Cardiac ventricle fibroblast (primary cell): Measurements from ENCODE around the gene TM7SF2. TPM values are rescaled to one million over a fixed set of nuclear protein-coding genes. Genes with fewer than 3 reads are reported as not detected.

Source experiments
- total RNA-seq: library from RNA; depleted of rRNA; stranded (reverse); fragments of >200 nt; gene quantifications from 2 replicates; pipeline ENCODE4 v1.2.3, GENCODE V29; 2015

The TM7SF2 gene
- 1.2 and 4.9 TPM in 2 replicates for total RNA-seq

DNA sequence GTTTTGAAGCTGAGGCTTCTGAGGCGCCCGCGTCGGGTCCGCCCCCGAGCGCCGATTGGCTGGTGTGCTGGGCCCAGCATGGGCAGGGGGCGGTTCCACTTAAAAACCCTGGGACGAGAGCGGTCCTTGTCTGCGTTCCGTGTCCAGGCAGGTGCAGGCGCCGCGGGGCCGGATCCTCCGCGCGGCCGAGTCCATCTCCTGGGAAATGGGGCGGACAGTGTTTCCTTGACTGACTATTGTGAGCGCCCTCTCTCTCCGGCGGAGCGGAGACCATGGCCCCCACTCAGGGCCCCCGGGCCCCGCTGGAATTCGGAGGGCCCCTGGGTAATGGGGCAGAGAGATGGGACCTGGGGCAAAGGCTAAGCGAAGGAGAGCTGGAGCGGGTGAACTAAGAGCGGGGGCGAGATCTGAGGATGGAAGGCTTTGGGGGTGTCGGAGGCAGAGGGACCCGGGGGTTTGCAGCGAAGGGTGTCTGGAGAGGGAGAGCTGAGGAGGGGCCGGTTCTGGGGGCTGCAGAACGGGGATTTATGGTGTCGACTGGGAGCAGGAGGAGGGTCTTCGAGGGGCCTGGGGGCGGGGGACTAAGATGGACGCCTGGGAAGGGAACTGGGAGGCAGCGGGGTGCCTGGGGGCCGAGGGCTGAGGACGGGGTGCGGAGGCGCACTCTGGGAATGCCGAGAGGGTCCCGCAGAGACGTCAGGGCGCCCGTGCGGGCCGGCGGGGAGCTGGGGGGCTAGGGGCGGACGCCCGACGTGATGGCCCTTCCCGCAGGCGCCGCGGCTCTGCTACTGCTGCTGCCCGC lies at the start of gene TM7SF2:
TSS of gene TM7SF2 (plus strand) at position 129 of the 802 bp plus-strand sequence. CDS start at position 273, 144 bp downstream.

DNA sequence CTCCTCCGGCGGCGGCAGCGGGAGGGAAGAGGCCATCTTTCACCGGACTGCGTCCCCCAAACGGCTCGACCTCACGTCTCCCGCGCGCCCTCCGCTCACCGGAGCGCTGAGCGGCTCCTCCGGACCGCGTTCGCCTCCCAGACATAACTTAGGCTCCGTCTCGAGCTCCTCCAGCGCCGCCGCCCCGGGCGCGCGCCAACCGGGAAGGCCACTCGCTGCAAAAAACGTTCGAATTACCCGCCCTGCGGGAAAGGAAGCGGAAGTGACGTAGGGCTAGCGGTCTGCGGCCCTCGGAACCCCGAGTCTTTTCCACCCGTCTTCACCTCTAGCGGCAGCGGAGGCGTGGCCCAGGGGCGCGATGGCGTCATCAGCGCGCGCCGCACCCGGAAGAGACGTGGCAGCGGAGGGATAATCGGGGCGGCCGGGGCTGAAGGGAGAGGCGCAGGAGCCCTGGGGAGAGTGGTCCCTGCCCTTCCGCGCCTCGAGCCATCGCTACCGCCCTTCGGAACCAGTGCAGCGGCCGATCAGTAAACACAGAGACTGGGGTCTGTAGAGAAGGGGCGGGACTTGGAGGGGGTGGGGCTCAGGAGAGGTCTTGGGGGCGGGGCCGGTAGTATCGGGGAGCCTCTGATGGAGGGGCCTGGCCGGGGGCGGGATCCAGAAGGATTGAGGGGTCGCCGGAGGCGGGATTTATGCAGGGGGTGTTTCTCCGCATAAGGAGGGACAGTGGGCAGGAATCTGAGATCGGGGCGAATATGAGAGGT lies 27.7 kb upstream of the TM7SF2 start, which contains the start of the genes CDCA5 and ZFPL1:
TSS of gene CDCA5 (minus strand) at position 207 of the 764 bp plus-strand sequence. CDS start at position 145, 62 bp downstream.
TSS of gene ZFPL1 (plus strand) at position 389 of the 764 bp plus-strand sequence. CDS start 477 bp downstream, outside the sequence.

DNA sequence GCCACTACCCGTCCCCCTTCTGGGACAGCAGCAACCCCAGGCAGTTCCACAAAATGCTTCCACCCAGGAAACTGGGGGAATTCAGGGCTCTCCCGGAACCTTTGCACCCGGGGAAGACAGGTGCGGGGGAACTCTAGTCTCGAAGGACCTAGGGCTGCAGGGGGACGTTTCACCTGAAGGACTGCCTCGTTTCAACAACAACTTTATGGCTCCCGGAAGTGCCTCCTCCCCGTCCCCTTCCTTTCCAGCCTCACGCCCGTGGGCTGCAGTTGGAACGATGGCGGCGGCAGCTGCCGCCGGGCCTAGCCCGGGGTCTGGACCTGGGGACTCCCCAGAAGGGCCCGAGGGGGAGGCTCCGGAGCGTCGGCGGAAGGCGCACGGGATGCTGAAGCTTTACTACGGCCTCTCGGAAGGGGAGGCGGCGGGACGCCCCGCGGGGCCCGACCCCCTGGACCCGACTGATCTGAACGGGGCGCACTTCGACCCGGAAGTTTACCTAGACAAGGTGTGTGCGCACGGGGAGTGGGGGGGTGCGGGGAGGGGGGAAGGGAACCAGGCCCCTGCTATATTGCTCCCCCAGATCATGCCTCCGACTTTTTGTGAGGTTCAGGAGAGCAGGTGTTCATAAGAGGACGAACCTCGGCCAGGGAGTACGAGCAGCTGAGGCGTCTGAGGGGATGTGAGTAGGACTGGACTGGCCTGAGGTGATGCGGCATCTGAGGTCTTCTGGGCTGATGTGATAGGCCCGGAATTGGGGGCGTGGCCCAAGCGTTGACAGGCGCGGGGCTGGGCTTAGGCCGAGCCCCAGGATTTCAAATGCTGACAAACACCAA lies 15.5 kb upstream of the TM7SF2 start, which contains the start of gene VPS51:
TSS of gene VPS51 (plus strand) at position 241 of the 833 bp plus-strand sequence. CDS start at position 278, 37 bp downstream.

DNA sequence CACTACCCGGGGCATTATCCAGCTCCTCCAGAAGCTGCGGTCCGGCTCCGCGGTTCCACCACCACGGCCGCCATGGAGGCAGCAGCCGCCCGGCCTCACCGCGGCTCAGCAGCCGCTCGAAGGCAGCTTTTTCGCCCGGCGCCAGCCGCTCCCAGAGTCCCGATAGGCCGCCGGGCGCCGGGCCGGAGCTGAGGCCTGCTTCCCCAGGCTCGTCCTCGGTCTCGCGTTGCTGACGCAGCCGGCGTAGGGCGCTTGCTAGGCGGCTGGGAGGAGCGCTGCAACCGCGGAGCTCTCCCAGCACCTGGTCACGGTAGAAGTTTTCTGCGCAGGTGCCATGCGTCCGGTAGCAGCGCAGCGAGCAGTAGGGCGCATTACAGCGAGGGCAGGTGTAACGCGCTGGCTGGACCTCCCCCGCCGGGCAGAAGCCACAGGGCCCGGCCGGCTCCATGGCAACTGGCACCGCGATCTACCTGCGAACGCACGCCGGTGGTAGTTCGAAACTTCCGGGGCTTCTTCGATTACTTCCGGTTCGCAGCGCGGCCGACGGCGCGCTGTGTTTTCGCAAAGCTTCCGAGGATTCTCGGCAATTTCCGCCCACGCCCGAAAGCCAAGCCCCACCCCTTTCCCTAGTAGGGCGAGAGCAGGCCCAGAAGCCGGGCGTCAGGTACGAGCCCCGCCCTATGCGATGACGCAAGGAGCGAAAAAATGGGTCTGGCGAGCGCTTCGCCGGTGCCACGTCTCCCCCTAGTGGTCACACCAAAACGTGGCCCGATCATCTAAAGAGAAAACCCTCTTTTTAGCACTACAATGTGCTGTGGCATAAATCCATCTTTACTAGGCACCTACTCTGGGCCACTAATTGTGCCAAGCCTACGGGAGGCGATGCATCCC lies 5.8 kb downstream of the TM7SF2 start, which contains the start of gene ZNHIT2:
TSS of gene ZNHIT2 (minus strand) at position 496 of the 891 bp plus-strand sequence. CDS start at position 448, 48 bp downstream.

DNA sequence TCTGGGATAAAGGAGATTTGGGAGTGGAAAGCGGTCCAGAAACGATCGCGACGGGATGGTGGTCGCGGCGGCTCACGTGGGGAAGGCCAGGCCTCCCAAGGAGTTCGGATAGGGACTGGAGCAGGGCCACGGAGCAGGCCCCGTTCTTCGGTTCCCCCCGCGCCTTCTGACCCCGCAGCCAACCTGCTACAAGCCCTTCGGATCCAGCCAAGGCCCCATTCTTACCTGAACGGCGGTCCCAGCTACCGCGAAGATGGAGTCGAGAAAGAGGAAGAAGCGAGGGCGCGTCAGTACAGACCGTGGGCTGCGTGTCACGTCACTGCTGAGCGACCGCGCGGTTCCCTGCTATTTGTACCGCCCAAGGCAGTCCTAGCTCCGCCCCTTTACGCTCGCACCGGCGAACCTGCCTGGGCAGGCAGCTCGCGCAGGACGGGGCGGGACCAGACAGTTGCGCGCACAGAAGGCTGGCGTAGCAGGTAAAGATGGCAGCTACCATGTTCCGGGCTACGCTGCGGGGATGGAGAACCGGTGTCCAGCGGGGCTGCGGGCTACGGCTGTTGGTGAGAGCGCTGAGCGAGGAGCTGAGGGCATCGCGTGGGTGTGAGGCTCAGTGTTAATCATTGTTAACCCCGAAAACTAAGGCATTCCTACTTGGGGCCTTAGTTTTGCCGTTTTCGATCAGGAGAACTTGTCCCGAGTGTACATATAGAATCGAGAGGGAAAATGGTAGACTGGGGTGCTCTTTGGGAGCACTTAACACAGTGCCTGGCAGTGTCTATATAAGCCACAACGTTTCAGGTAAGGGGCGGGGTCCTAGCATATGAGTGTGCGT lies 10.4 kb downstream of the TM7SF2 start, which contains the start of the genes FAU and MRPL49:
TSS of gene FAU (minus strand) at position 270 of the 832 bp plus-strand sequence. CDS start 321 bp downstream, outside the sequence.
TSS of gene MRPL49 (plus strand) at position 457 of the 832 bp plus-strand sequence. CDS start at position 483, 26 bp downstream.

DNA sequence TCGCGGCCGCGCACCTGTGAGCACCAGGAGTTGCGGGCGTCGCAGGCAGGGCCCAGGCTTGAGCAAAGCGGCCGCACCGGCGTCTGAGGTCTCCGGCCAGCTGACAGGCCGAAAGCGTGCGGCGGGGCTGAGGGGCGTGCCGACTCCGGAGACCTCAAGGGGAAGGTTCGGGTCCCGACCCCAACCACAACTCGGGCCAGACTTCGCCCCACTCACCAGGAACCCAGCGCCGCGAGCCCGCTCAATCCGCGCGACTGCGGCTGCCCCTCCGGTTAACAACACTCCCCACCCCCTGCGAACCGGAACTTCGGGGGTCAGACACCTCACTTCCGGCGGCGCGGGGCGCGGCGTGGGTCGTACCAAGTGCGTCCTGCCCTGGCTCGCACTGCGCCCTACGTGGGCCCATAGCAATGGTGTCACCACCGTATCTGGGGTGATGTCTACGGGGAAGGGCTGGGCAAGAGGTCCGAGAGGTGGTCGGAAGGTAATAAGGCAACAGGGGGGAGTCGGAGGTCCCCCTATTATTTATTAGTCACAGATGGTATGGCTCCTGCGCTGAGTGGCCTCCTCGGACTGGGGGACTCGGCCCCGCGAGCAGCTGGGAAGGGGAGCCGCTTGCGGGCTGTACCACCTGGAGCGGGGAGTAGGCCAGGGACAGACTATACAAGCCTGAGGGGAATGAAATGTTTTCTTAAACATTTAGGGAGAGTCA lies 22.7 kb downstream of the TM7SF2 start, which contains the start of gene SYVN1:
TSS of gene SYVN1 (minus strand) at position 280 of the 712 bp plus-strand sequence. CDS start 918 bp downstream, outside the sequence.

Other genes starting within 250 kb of the TM7SF2 start
- 38.2 and 40.1 TPM in 2 replicates for gene EHD1, start 233.3 kb upstream of the TM7SF2 start, total RNA-seq
- 22.7 and 24.6 TPM in 2 replicates for gene ATG2A, start 194.7 kb upstream of the TM7SF2 start, total RNA-seq
- 13.1 and 14.1 TPM in 2 replicates for gene PPP2R5B, start 187.2 kb upstream of the TM7SF2 start, total RNA-seq
- not detected in 2 replicates for gene GPHA2, start 176.0 kb upstream of the TM7SF2 start, total RNA-seq
- not detected in 2 replicates for gene MAJIN, start 139.8 kb upstream of the TM7SF2 start, total RNA-seq
- not detected in 2 replicates for gene BATF2, start 114.9 kb upstream of the TM7SF2 start, total RNA-seq
- 128 and 130 TPM in 2 replicates for gene ARL2, start 97.7 kb upstream of the TM7SF2 start, total RNA-seq
- 12.8 and 12.9 TPM in 2 replicates for gene SNX15, start 84.4 kb upstream of the TM7SF2 start, total RNA-seq
- gene SAC3D1, start 70.7 kb upstream of the TM7SF2 start, total RNA-seq = 12.4 and 12.6 TPM in 2 replicates
- 17.6 and 21.8 TPM in 2 replicates for gene NAALADL1, start 53.3 kb upstream of the TM7SF2 start, total RNA-seq
- gene CDCA5, start 27.8 kb upstream of the TM7SF2 start, total RNA-seq = 1.4 and 2.6 TPM in 2 replicates
- gene ZFPL1, start 27.6 kb upstream of the TM7SF2 start, total RNA-seq = 24.3 and 32.6 TPM in 2 replicates
- 325 and 679 TPM in 2 replicates for gene VPS51, start 15.7 kb upstream of the TM7SF2 start, total RNA-seq
- 13.9 and 14.3 TPM in 2 replicates for gene ZNHIT2, start 5.8 kb downstream of the TM7SF2 start, total RNA-seq
- 755 and 823 TPM in 2 replicates for gene FAU, start 10.3 kb downstream of the TM7SF2 start, total RNA-seq
- gene MRPL49, start 10.4 kb downstream of the TM7SF2 start, total RNA-seq = 45.5 and 47.6 TPM in 2 replicates
- gene SYVN1, start 22.6 kb downstream of the TM7SF2 start, total RNA-seq = 64.9 and 65.4 TPM in 2 replicates
- gene SPDYC, start 58.4 kb downstream of the TM7SF2 start, total RNA-seq = not detected in 2 replicates
- 126 and 205 TPM in 2 replicates for gene CAPN1, start 70.1 kb downstream of the TM7SF2 start, total RNA-seq
- 5.5 and 7.1 TPM in 2 replicates for gene POLA2, start 150.1 kb downstream of the TM7SF2 start, total RNA-seq
- gene CDC42EP2, start 203.0 kb downstream of the TM7SF2 start, total RNA-seq = 26.9 and 27.3 TPM in 2 replicates
- gene DPF2, start 222.0 kb downstream of the TM7SF2 start, total RNA-seq = 41.3 and 47.1 TPM in 2 replicates
- gene TIGD3, start 242.9 kb downstream of the TM7SF2 start, total RNA-seq = 0.37 TPM in 1 of 2 replicates, not detected in the other